HG03280 (cell line): Measurements from ENCODE around the gene CDCA4.
A peak's percentile ranks its signal among the peaks of the same experiment; 100 is the strongest.
"Not testable (repeated sequence)": the region's sequence is repeated elsewhere in the genome, so short reads cannot be mapped to it uniquely, and the experiment has no call there.

Experiments used
- ATAC-seq: cut with Tn5 transposase; IDR thresholded peaks from one replicate; pipeline ENCODE4 v1.9.1; 2021; ENCODE audit warnings: mild to moderate bottlenecking, moderate library complexity; ENCODE audit not compliant: unreplicated experiment

Gene CDCA4

DNA sequence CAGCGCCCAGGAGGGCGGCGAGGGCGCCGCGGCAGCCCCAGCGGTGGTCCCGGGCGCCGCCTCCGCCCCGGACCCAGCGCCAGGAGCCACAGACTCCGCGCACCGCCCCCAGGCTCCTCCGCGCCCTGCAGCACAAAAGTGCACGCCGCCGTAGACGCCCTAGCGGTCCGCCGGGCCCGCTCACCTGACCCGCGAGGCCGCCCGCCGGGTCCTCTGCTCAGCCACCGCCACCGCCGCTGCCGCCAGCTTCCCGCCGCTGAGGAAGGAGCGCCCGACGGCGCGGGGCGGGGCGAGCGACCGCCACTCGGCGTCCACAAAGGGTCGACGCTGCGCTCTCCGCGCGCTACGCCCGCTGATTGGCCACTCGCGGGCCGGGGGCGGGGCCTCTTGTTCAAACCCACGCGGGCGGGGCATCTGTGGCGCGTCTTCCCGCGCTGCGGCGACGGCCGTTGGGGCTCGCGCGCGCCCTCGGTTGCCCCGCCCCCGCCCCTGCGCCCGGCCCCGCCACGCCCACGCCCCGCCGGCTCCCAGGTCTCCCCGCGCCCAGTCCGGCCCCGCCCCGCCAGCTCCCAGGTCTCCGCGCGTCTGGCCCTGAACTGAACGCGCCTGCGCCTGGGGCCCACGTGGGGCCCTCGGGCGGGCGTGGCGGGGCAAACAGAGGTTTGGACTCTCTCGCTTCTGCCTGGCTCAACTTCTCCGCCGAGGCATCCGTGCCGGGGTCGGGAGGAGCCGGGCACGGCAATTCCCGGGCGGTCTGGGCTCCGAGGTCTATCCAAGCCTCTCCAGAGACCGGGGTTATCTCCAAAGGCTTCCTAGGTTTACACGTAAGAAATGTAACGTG, at the start of gene CDCA4:
Gene CDCA4, minus strand, starts transcription at position 269 of the 841 bp plus-strand sequence. CDS start 9,154 bp downstream, outside the sequence.
- ATAC-seq: peak; percentile 77

DNA sequence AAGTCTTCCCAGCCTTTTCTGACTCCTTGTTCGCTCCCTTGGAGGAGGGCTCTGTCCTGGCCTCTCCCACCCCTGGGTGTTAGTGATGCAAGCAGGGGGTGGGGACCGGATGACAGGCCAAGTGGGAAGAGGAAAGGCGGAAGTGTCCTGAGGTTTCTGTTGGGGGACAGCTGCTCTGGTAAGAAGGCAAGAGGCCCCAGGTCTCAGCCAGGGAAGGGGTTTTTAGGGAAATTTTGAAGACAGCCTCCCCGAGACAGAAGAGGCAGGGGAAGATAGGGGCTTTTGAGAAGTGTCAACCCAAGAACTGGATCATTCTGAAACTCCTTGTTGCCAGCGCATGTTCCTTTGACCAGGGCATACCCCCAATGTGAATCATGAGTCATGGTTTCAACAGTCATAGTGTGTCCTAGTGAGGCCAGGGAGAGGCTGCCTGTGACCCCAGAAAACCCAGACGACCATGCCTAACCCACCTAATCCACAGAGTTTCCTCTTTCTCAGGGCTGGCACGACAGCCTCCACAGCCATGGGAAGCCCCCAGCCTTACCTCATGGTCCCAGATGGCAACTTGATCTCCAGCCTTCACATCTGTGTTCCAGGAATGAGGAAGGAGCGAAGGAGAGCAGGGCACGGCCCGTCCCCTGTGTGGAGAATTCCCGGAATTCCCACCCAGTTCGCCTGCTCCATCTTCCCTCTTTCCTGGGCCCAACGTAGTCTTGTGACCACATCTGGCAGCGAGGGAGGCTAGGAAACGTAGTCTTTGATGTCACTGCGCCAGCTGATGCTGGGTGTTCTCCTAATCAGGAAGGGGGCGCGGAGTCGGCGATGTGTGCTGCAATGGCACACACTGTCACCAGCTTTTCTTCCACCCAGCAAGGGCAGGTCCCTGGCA, 49.2 kb upstream of the CDCA4 start:
- ATAC-seq: no peak

- ATAC-seq: no peak
These were observed 48.6 kb upstream of the CDCA4 start for GRCh38 chr14:105069522-105069870.

DNA sequence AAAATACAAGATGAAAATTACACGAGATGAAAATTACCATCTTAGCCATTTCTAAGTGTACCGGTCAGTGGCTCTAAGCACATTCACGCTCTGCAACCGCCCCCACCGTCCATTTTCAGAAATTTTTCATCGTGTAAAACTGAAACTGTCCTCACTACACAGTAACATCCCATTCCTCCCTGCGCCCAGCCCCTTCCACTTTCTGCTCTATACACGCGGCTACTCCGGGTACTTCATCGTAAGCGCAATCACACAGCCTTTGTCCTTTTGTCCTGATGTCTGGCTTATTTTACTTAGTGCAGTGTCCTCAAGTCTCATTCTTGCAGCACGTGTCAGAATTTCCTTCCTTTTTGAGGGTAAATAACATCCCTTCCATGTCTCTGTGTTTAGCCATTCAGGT, 47.9 kb upstream of the CDCA4 start:
- ATAC-seq: no peak

GRCh38 chr14:105067969-105068301, 47.1 kb upstream of the CDCA4 start:
- ATAC-seq: no peak

DNA sequence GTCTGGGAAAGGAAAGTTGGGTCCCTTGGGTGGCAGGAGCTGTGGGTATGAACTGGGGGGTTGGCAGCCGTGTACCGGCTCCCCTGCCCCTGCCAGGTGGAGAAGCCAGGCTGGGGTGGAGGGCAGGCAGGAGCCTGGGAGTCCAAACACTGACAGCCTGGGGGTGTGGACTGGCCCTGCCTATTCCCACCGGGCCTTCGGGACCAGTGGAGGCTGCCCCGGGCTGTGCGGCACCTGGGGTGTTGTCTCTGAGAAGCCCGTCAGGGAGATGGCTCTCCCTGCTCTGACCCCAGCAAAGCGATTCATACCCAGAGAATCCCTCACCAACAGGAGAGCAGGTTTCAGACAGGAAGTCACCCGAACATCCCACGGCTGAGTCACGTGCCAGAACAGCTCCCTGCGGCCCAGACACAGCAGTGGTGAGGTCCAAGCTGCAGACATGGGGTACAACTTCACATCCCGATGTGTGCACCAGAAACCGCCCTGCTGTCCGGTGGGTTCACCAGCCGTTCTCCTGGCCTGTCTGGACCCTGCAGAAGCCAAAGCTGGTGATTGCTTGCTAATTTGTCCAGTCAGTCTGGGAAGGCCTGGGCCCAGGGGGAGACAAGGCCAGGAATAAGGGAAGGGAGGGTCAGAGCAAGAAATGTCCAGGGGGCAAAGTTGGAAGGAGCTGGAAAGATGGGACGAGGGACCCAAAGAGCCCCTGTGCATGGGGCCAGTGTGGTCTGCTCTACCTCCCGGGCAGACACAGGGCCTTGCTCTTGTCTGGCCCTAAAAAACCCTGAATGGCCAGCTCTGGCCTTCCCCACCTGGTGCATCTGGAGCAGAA, 46.5 kb upstream of the CDCA4 start:
- ATAC-seq: no peak

- ATAC-seq: no peak
These were observed 45.6 kb upstream of the CDCA4 start for GRCh38 chr14:105066240-105067071.

- peak; percentile 44 for ATAC-seq
These were observed 44.7 kb upstream of the CDCA4 start, which contains the start of gene GPR132 for GRCh38 chr14:105065280-105066228. Gene GPR132 (minus strand): TSS chr14:105065430. CDS start chr14:105055420, 10,010 bp downstream.

- ATAC-seq: no peak
These were observed 43.8 kb upstream of the CDCA4 start for GRCh38 chr14:105064721-105065143.

- ATAC-seq: no peak
These were observed 43.1 kb upstream of the CDCA4 start for GRCh38 chr14:105064001-105064400.

GRCh38 chr14:105063506-105063905, 42.6 kb upstream of the CDCA4 start:
- ATAC-seq: not testable (repeated sequence)

DNA sequence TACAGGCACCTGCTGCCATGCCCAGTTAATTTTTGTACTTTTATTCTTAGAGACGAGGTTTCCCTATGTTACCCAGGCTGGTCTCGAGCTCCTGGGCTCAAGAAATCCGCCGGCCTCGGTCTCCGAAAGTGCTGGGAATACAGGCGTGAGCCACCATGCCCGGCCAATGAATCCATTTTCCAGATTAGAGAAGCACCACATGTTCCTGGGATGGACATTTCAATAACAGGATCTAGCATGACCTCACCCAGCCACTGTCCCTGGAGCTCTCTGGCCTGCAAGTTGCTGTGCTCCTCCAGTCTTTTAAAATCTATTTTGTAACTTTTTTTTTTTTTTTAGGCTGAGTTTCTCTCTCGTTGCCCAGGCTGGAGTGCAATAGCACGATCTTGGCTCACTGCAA, 42.2 kb upstream of the CDCA4 start:
- no peak for ATAC-seq

GRCh38 chr14:105062048-105062433, 41.2 kb upstream of the CDCA4 start:
- ATAC-seq: no peak

GRCh38 chr14:105061428-105062047, 40.7 kb upstream of the CDCA4 start:
- ATAC-seq: no peak

GRCh38 chr14:105060751-105061427, 40.0 kb upstream of the CDCA4 start:
- ATAC-seq: no peak

DNA sequence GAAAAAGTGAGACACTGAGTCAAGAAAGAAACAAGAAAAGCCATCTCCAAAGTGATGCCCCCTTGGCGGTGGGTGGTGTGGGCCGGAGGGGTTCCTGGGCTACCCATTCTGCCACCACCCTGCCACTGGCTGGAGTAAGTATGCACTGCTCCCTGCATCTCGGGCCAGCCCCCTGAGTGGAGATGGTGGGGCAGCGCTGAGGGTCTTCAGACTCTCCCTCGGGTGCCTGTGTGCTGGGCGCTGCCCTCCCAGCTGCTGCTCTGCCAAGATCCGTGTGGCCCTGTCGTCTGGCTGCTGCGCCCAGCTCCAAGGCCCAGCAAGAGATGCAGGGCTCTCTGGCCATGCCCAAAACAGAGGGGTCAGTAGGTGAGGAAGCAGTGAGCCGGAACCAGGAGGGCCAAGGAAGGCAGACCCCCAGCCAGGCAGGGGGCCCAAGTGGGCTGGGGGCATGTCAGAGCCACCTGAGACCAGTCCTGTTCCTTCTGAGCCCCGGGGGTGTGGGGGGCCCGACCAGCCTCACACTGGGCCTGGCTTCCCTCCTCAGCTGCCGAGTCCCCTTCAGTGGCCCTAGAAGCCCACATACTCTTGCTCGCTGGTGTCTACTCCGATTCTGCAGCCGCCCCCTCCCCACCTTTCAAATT, 39.2 kb upstream of the CDCA4 start:
- ATAC-seq: no peak
